ENCODE measurements around the gene NAP1L4.

The NAP1L4 gene

DNA sequence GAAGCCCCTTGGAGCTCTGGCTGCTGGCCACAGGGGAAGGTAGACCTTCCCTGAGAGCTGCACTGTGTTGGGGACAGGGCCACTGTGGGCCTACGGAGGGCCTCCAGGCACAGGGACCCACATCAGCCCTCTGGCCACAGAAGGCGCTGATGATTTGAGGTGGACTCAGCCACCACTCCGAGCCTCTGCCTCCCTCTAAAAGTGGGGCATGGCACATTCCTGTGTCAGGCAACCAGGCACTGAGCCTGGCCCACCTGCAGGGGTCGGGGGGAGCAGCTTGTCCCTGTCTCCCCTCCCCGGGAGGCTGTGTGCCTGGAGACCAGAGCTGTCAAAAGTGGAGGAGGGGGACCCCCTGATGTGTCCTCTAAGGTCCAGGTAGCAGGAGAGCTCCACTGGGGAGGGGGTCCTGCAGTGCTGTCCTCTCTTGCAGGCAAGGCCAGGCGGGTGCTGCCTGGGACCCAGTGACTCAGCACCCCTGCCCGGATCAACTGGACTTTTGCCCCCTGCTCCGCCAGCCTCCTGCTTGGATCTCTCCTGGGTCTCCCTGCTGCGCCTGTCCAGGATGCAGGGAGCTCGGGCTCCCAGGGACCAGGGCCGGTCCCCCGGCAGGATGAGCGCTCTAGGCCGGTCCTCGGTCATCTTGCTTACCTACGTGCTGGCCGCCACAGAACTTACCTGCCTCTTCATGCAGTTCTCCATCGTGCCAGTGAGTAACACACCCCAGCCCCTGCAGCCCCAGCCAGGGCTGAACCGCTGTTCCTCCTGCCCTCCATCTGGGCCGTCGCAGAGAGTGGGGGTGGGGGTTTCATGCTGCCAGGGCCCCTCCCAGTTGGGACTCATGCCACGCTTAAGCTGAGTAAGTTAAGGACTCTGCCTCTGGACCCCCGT is 89.1 kb downstream of the NAP1L4 start:
- no peak for DNase-seq

DNA sequence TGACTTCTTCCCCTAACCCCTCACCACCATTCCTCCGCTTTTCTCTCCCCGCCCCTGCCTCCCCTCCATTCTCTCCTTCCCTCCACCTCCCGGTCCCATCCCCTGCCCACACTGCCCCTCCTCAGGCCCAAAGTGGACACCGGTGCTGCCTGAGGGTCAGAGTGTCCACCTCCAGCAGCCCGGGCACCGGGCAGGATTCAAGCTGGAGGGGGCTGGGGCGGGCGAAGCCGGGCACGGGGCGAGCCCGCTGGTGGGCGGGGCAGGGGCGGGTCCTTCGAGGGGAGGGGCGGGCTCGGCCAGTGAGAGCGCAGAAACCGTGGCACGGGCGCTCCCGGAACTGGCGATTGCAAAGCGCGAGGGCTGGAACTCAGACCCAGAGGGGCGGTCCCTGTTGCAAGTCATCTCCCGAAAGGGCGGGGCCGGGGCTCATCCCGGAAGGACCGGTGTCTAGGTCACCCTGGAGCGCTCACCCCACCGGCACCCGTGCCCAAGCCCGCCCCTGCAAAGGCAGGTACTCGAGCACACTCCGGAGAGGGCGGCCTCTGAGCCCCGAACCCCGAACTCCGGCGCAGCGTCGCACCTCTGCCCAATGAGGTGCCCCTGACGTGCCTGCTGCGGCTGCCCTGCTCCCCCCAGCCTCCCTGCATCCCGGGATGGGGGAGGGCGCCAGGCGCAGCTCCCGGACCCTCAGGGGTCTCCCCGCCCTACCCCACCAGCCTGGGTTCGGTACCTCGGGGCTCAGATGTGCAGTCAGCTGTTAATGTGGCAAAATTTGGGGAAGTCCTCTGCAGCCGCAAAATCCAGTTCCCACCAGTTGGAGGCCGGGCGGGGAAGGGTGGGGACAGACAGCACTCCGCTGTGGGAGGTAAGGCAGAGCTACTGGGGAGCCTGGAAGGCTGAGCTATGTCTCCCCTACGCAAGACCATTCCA is 90.0 kb downstream of the NAP1L4 start:
- DNase-seq, result peak; percentile 26

DNA sequence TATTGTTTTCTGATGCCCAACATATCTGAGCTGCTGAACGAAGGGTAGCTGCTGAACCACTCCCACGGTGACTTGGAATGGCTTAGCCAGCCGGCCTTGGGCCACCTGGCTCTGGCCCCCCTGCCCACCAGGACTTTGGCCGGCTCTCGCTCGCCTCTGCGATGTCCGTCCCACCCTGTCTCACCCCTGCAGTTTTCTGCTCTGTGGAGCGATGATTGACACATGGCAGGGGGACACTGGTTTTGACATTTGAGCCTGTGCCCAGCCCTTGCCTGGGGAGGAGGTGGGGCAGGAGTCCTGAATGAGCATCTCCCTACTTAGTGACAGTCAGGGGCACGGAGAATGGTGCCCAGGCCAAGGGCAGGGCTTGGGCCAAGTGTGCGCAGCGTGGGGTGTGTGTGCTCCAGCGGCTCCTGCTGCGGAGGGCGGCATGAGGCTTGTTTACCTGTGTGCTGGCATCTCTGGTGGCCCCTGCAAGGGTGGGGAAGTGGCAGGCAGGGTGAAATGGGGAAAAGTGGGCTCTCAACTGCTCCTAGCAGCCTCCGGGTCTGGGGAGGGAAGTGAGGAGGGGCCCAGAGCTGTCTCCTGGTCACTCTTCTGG is 90.8 kb downstream of the NAP1L4 start:
- no peak for DNase-seq

DNA sequence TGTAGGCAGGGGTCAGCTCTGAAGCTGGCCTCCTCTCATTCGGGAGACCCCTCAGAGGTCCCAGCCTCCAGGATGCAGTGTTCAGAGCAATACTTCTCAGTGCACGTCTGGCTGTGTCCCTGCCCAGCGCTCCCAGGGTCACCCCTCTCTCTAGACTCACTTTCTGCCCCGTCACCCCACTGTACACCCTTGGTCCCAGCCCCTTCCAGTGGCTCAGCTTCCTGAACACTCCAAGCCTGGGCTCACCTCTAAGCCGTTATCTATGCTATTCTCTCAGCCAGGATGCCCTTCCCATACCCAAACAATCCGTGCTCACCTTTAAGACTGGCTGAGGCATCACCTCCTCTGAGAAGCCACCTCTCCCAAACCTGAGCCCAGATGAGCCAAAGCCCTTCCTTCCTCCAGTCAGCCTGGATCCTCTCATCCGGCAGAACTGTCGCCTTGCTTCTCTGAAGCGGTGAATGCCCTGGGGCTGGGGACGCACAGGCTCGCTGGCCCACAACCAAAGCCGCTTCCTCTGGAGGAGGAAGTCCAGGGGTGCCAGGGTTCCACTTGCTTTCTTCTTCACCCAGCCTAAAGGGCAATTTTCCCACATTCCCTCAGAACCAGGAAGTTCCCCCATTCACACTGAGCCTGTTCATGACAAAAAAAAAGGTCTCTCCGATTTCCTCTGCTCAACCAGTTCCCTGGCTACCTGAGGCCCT is 92.9 kb downstream of the NAP1L4 start:
- DNase-seq, result no peak

DNA sequence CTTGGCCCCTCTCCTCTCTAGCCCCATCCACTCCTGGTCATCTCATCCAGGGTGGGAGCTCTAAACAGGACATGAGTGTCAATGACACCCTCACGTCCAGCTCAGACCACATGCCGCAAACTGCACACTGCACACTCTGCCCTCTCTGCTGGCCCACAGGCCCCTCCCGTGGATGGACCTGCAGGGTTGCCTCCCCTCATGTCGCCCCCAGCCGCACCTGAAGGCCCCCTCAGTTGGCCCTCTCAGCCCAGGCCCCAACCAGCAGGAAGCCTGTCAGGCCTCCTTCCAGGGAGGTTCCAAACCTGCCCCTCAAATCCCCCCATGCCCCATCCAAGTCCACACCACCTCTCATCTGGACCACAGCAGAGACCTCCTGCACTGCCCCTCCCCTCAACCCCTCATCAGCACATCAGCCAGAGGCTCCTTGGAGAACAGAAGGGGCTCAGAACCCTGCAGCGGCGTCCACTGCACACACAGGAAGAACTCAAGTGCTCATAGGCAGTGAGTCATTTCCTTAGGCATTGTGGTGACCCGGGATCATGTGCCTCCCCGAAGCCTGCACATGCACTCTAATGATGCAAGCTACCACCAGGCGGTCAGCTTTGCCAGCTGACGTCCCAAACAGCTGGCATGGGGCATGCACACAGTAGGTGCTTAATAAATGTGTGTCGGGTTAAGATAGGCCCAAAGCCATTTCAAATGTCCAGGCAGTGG is 93.6 kb downstream of the NAP1L4 start:
- no peak for DNase-seq

DNA sequence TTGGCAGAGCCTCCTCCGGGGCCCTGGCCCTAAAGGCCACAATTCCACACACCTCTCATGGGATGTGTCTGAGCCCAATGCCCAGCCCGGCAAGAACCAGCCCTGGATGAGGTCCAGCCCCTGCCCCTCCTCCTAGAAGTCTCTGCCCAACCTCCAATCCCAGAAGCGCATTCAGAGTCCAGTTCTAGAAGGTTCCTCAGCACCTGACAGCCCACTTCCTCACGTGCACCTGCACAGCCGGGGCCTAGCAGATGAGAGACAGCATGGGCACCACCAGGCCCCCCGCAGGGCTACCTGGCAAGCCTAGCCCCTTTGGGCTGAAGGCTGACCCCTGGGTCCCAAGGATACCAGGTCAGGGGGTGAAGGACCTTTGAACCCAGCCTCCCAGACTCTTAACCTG is 95.1 kb downstream of the NAP1L4 start:
- DNase-seq, result no peak

DNA sequence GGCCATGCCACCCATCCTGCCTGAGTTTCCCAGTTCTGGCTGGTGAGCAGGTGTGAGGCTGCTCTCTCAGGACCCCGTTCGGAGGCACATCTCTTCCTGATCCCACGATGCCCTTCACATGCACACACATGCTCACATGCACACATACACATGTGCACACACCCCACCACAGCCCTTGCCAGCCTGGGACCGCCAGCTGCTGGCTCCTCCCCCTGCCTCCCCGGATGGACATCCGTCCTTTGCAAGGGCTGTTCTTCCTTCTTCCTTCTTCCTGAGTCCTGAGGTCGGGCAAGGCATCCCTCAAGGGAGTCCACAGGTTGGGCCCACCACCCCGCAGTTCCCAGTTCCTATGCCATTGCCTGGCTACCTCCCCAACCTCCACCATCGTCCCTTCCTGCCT is 96.1 kb downstream of the NAP1L4 start:
- no peak for DNase-seq

All from DMS79 (cell line).